GM23338 (cell line): ENCODE data around the gene TANGO6. TPM values are rescaled to one million over a fixed set of nuclear protein-coding genes. Genes with fewer than 3 reads are reported as not detected.

ENCODE experiments used
- ATAC-seq: fragments of 200-7000 bp; cut with Tn5 transposase; 3 replicates; pipeline ENCODE4 v1.9.1; 2020
- DNase-seq: peaks from one replicate; pipeline ENCODE4 v3.0.0-alpha.2; 2015; ENCODE audit warnings: low spot score
- H2AFZ ChIP-seq: fragments of 200-600 bp; sonication (generic); 2 replicates; pipeline ENCODE4 v1.8.0; 2016; ENCODE audit warnings: antibody characterized with exemption, mild to moderate bottlenecking, moderate library complexity
- H3F3A ChIP-seq: fragments of 200-600 bp; sonication (generic); replicated peaks from 2 replicates; pipeline ENCODE4 v1.8.0; 2017; ENCODE audit warnings: antibody characterized with exemption, mixed run types, low read depth
- H3K27ac ChIP-seq: fragments of 200-600 bp; sonication (generic); 2 replicates; pipeline ENCODE4 v1.6.1; 2016; ENCODE audit warnings: low read depth
- H3K27me3 ChIP-seq: fragments of 200-600 bp; sonication (generic); 2 replicates; pipeline ENCODE4 v1.8.0; 2016; ENCODE audit warnings: mild to moderate bottlenecking, mixed run types, moderate library complexity; ENCODE audit not compliant: insufficient read depth
- H3K36me3 ChIP-seq: fragments of 200-600 bp; sonication (generic); 2 replicates; pipeline ENCODE4 v1.8.0; 2016; ENCODE audit warnings: mild to moderate bottlenecking; ENCODE audit not compliant: insufficient read depth
- H3K4me1 ChIP-seq: fragments of 200-600 bp; sonication (generic); 2 replicates; pipeline ENCODE4 v1.8.0; 2016; ENCODE audit warnings: mild to moderate bottlenecking, moderate library complexity; ENCODE audit not compliant: insufficient read depth
- H3K4me2 ChIP-seq: fragments of 200-600 bp; sonication (generic); 2 replicates; pipeline ENCODE4 v1.7.1; 2017; ENCODE audit warnings: mixed run types
- H3K4me3 ChIP-seq: fragments of 200-600 bp; sonication (generic); 2 replicates; pipeline ENCODE4 v1.6.1; 2016; ENCODE audit warnings: mixed run types
- H3K79me2 ChIP-seq: fragments of 200-600 bp; sonication (generic); replicated peaks from 2 replicates; pipeline ENCODE4 v1.8.0; 2017; ENCODE audit warnings: mild to moderate bottlenecking; ENCODE audit not compliant: insufficient read depth
- H3K9me2 ChIP-seq: fragments of 200-600 bp; sonication (generic); 2 replicates; pipeline ENCODE4 v1.8.0; 2017; ENCODE audit not compliant: insufficient read depth
- H4K20me1 ChIP-seq: fragments of 200-600 bp; sonication (generic); replicated peaks from 2 replicates; pipeline ENCODE4 v1.8.0; 2017; ENCODE audit warnings: mild to moderate bottlenecking; ENCODE audit not compliant: insufficient read depth
- H3K27ac Mint-ChIP-seq: 2 replicates; pipeline ENCODE4 v1.8.0; 2020; ENCODE audit warnings: inconsistent platforms, mild to moderate bottlenecking, moderate library complexity, mixed read lengths
- H3K27me3 Mint-ChIP-seq: 3 replicates; pipeline ENCODE4 v1.8.0; 2022; ENCODE audit warnings: low read depth, mild to moderate bottlenecking, moderate library complexity, mixed read lengths, inconsistent platforms; ENCODE audit not compliant: insufficient read depth, poor library complexity
- H3K36me3 Mint-ChIP-seq: 3 replicates; pipeline ENCODE4 v1.8.0; 2021; ENCODE audit warnings: low read depth, mild to moderate bottlenecking, inconsistent platforms, moderate library complexity, mixed read lengths
- H3K4me1 Mint-ChIP-seq: 3 replicates; pipeline ENCODE4 v1.8.0; 2020; ENCODE audit warnings: mild to moderate bottlenecking, inconsistent platforms, mixed read lengths
- H3K4me3 Mint-ChIP-seq: 3 replicates; pipeline ENCODE4 v1.8.0; 2021; ENCODE audit warnings: moderate library complexity, mild to moderate bottlenecking, inconsistent platforms, mixed read lengths
- H3K9me3 Mint-ChIP-seq: 3 replicates; pipeline ENCODE4 v1.8.0; 2020; ENCODE audit warnings: moderate library complexity, mild to moderate bottlenecking, inconsistent platforms, mixed read lengths
- EZH2 ChIP-seq: fragments of 200-600 bp; sonication (generic); IDR thresholded peaks from one replicate; pipeline ENCODE4 v1.8.0; 2017; ENCODE audit warnings: antibody characterized with exemption, mild to moderate bottlenecking, low read depth; ENCODE audit not compliant: unreplicated experiment
- EZH2phosphoT487 ChIP-seq: fragments of 200-600 bp; sonication (generic); IDR thresholded peaks from one replicate; pipeline ENCODE4 v1.8.1; 2018; ENCODE audit warnings: antibody characterized with exemption; ENCODE audit not compliant: unreplicated experiment
- ZNF114 ChIP-seq: fragments of 250-450 bp; sonication (Bioruptor Pico); IDR thresholded peaks from 2 replicates; pipeline ENCODE4 v1.5.0; 2020; ENCODE audit warnings: mild to moderate bottlenecking, moderate library complexity
- polyA plus RNA-seq: library from polyadenylated mRNA; unstranded; fragments of >200 nt; fragmentation: Nextera tagmentation; extraction: Ambion mirVana; gene quantifications from 2 replicates; pipeline ENCODE4 v1.2.1, GENCODE V29; 2016
- total RNA-seq: library from RNA; depleted of rRNA; stranded (reverse); fragments of >200 nt; shearing (Covaris generic); gene quantifications from 2 replicates; pipeline ENCODE4 v1.2.3, GENCODE V29; 2014
- TF ChIP-seq, protein P1 (sequence below): fragments of 250-450 bp; sonication (Bioruptor Pico); IDR thresholded peaks from 2 replicates; pipeline ENCODE4 v1.5.0; 2020; ENCODE audit warnings: mild to moderate bottlenecking, moderate library complexity
- TF ChIP-seq, protein P2 (sequence below), 2 experiments: fragments of 200-600 bp in 1 of 2; sonication (generic) in 1 of 2; conservative IDR thresholded peaks; 2 replicates each; pipeline versions ENCODE4 v1.5.1 to v1.6.1; 2016 to 2017; ENCODE audit warnings: antibody characterized with exemption in 2 of 2, low read depth in 2 of 2, mild to moderate bottlenecking in 2 of 2, moderate library complexity in 1 of 2

Gene TANGO6
- total and polyA plus RNA-seq, 2 experiments from 2014 or later: 7.2 to 23.2 TPM

DNA sequence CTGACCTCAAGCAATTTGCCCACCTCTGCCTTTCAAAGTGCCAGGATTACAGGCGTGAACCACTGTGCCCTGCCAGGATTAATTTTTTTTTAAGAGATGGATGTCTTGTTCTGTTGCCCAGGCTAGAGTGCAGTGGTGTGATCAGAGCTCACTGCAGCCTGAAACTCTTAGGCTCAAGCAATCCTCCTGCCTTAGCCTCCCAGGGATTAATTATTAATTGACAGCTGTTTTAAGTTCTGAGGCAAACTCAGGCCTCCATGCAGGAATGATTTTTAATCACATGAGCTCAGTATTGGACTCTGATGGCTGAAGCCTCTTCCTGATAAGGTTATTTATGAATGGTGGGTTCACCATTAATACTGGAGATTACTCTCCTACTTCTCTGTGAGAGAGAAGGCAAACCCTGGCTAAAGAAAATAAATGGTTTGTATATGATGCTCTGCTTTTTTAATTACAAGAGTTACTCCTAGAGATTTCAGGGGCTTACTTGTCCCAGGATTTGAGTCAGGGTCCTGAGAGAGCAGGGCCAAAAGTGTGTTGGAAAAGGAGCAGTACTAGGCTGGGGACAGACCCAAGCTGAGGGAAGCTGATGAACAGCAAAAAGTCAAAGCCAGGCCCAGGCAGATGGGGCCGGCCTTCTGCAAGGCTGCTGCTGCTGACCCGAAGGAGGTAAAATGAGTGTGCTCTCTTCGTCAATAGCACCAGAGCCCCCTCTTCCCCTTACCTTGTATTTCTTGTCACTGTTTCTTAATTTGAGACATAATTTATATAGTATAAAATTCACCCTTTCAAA lies 205.2 kb downstream of the TANGO6 start (continued):
- TF ChIP-seq, protein P1, sequence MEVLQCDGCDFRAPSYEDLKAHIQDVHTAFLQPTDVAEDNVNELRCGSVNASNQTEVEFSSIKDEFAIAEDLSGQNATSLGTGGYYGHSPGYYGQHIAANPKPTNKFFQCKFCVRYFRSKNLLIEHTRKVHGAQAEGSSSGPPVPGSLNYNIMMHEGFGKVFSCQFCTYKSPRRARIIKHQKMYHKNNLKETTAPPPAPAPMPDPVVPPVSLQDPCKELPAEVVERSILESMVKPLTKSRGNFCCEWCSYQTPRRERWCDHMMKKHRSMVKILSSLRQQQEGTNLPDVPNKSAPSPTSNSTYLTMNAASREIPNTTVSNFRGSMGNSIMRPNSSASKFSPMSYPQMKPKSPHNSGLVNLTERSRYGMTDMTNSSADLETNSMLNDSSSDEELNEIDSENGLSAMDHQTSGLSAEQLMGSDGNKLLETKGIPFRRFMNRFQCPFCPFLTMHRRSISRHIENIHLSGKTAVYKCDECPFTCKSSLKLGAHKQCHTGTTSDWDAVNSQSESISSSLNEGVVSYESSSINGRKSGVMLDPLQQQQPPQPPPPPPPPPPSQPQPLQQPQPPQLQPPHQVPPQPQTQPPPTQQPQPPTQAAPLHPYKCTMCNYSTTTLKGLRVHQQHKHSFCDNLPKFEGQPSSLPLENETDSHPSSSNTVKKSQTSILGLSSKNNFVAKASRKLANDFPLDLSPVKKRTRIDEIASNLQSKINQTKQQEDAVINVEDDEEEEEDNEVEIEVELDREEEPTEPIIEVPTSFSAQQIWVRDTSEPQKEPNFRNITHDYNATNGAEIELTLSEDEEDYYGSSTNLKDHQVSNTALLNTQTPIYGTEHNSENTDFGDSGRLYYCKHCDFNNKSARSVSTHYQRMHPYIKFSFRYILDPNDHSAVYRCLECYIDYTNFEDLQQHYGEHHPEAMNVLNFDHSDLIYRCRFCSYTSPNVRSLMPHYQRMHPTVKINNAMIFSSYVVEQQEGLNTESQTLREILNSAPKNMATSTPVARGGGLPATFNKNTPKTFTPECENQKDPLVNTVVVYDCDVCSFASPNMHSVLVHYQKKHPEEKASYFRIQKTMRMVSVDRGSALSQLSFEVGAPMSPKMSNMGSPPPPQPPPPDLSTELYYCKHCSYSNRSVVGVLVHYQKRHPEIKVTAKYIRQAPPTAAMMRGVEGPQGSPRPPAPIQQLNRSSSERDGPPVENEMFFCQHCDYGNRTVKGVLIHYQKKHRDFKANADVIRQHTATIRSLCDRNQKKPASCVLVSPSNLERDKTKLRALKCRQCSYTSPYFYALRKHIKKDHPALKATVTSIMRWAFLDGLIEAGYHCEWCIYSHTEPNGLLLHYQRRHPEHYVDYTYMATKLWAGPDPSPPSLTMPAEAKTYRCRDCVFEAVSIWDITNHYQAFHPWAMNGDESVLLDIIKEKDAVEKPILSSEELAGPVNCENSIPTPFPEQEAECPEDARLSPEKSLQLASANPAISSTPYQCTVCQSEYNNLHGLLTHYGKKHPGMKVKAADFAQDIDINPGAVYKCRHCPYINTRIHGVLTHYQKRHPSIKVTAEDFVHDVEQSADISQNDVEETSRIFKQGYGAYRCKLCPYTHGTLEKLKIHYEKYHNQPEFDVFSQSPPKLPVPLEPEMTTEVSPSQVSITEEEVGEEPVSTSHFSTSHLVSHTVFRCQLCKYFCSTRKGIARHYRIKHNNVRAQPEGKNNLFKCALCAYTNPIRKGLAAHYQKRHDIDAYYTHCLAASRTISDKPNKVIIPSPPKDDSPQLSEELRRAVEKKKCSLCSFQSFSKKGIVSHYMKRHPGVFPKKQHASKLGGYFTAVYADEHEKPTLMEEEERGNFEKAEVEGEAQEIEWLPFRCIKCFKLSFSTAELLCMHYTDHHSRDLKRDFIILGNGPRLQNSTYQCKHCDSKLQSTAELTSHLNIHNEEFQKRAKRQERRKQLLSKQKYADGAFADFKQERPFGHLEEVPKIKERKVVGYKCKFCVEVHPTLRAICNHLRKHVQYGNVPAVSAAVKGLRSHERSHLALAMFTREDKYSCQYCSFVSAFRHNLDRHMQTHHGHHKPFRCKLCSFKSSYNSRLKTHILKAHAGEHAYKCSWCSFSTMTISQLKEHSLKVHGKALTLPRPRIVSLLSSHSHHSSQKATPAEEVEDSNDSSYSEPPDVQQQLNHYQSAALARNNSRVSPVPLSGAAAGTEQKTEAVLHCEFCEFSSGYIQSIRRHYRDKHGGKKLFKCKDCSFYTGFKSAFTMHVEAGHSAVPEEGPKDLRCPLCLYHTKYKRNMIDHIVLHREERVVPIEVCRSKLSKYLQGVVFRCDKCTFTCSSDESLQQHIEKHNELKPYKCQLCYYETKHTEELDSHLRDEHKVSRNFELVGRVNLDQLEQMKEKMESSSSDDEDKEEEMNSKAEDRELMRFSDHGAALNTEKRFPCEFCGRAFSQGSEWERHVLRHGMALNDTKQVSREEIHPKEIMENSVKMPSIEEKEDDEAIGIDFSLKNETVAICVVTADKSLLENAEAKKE (CRISPR knock-in tag): no peak
- TF ChIP-seq EZH2: no peak
- TF ChIP-seq, protein P2, sequence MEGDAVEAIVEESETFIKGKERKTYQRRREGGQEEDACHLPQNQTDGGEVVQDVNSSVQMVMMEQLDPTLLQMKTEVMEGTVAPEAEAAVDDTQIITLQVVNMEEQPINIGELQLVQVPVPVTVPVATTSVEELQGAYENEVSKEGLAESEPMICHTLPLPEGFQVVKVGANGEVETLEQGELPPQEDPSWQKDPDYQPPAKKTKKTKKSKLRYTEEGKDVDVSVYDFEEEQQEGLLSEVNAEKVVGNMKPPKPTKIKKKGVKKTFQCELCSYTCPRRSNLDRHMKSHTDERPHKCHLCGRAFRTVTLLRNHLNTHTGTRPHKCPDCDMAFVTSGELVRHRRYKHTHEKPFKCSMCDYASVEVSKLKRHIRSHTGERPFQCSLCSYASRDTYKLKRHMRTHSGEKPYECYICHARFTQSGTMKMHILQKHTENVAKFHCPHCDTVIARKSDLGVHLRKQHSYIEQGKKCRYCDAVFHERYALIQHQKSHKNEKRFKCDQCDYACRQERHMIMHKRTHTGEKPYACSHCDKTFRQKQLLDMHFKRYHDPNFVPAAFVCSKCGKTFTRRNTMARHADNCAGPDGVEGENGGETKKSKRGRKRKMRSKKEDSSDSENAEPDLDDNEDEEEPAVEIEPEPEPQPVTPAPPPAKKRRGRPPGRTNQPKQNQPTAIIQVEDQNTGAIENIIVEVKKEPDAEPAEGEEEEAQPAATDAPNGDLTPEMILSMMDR (conservative IDR thresholded peaks at IDR 0.05; ENCODE audit: low read depth in 2 of 2): no peak

DNA sequence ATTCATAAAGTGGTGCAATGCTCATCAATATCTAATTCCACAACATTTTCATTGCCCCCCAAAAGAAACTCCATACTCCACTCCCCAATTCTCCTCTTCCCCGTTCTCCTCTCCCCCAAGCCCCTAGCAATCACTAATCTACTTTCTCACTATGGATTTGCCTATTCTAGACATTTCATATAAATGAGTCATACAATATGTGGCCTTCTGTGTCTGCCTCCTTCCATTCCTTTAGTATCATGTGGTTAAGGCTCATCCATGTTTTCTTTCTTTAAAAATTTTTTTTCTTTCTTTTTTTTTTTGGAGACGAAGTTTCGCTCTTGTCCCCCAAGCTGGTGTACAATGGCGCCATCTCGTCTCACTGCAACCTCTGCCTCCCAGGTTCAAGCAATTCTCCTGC lies 205.8 kb downstream of the TANGO6 start:
- H3K27ac ChIP-seq: no peak overlapping the region
- DNase-seq: no peak
- TF ChIP-seq, protein P1 (CRISPR knock-in tag): no peak
- TF ChIP-seq EZH2phosphoT487 (no peak), ZNF114 (CRISPR knock-in tag) (no peak)
- peaks cover 8% of the 10 kb centered on the region; the same call in 1 of the 2 replicates for H3F3A ChIP-seq
- H3K9me2 ChIP-seq: no peaks in the 10 kb centered on the region
- H3K4me3 Mint-ChIP-seq: no peak overlapping the region
- no peaks in the 10 kb centered on the region for H4K20me1 ChIP-seq
- no peak overlapping the region for H3K4me2 ChIP-seq
- H3K36me3 ChIP-seq: no peaks in the 10 kb centered on the region
- H3K9me3 Mint-ChIP-seq: no peaks in the 10 kb centered on the region; the same call in 2 of the 3 replicates
- H3K27me3 Mint-ChIP-seq: peaks cover 2% of the 10 kb centered on the region
- no peak for ATAC-seq
- no peak overlapping the region for H2AFZ ChIP-seq
- no peaks in the 10 kb centered on the region for H3K27me3 ChIP-seq
- no peak overlapping the region for H3K27ac Mint-ChIP-seq
- no peaks in the 10 kb centered on the region for H3K79me2 ChIP-seq
- no peaks in the 10 kb centered on the region for H3K4me1 Mint-ChIP-seq
- no peaks in the 10 kb centered on the region for H3K36me3 Mint-ChIP-seq
- H3K4me1 ChIP-seq: no peaks in the 10 kb centered on the region
- no peak overlapping the region for H3K4me3 ChIP-seq
